Uterus (tissue), 2 donors: ENCODE data around the gene CHRNB1.

Experiments used
- CTCF ChIP-seq, 4 experiments: fragments of 200-600 bp in 2 of 4; fragments of 450-650 bp in 2 of 4; sonication (generic) in 2 of 4; IDR thresholded peaks; one replicate each; pipeline ENCODE4 v1.5.1; 2016 to 2019; ENCODE audit warnings: antibody characterized with exemption in 4 of 4, mild to moderate bottlenecking in 2 of 4, moderate library complexity in 1 of 4
- POLR2A ChIP-seq, 2 donors: fragments of 450-650 bp; IDR thresholded peaks; one replicate each; pipeline ENCODE4 v1.6.1; 2016; ENCODE audit warnings: antibody characterized with exemption in 2 of 2, mild to moderate bottlenecking in 1 of 2, moderate library complexity in 1 of 2

- no peak for TF ChIP-seq CTCF (IDR thresholded peaks at IDR 0.05)
- TF ChIP-seq POLR2A (IDR thresholded peaks at IDR 0.05): no peak
Measured at GRCh38 chr17:7437369-7437863, 7.4 kb upstream of the CHRNB1 start.
